ENCODE data around the gene RTN1.

DNA sequence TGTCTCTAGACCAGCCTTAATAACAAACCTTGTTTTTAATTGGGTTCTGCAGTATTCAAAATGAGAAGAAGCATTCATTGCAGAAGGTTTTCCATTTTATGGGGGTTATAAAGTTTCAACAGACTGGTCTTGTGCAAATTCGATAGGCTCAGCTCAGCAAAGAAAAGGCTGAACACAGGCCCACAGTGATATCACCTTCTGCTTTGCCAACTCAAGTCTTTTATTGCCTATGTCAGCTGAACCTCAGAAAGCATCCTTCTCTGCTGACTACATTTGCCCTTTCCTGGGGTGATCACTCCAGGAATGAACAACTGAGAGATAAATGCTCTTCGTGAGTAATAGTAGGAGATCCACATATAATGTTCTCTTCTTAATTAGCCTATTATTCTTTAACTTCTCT is 159.5 kb downstream of the RTN1 start:
- TF ChIP-seq POLR2A (IDR thresholded peaks at IDR 0.05), result no peak
- TF ChIP-seq, protein P1, sequence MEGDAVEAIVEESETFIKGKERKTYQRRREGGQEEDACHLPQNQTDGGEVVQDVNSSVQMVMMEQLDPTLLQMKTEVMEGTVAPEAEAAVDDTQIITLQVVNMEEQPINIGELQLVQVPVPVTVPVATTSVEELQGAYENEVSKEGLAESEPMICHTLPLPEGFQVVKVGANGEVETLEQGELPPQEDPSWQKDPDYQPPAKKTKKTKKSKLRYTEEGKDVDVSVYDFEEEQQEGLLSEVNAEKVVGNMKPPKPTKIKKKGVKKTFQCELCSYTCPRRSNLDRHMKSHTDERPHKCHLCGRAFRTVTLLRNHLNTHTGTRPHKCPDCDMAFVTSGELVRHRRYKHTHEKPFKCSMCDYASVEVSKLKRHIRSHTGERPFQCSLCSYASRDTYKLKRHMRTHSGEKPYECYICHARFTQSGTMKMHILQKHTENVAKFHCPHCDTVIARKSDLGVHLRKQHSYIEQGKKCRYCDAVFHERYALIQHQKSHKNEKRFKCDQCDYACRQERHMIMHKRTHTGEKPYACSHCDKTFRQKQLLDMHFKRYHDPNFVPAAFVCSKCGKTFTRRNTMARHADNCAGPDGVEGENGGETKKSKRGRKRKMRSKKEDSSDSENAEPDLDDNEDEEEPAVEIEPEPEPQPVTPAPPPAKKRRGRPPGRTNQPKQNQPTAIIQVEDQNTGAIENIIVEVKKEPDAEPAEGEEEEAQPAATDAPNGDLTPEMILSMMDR (IDR thresholded peaks at IDR 0.05 in 8 of 11, conservative IDR thresholded peaks at IDR 0.05 in 3 of 11), result no peak
- no peak for TF ChIP-seq POLR2AphosphoS5 (IDR thresholded peaks at IDR 0.05)

All from spleen (tissue), 7 donors.